ENCODE data around the gene CLDN19.

CLDN19 gene, protein sequence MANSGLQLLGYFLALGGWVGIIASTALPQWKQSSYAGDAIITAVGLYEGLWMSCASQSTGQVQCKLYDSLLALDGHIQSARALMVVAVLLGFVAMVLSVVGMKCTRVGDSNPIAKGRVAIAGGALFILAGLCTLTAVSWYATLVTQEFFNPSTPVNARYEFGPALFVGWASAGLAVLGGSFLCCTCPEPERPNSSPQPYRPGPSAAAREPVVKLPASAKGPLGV

GRCh38 chr1:42739753-42740700, at the start of gene CLDN19:
TSS of gene CLDN19 (minus strand) at chr1:42740236. CDS start at chr1:42740063, 173 bp downstream.
- Mint-ChIP-seq H3K36me3 (no peaks in the 10 kb centered on the region), H3K4me1 (peaks cover 11 to 19% of the 10 kb centered on the region in 2 donors), H3K27ac (no peak within 1 kb of the TSS), H3K27me3 (no peaks in the 10 kb centered on the region), H3K4me3 (no peak within 1 kb of the TSS), H3K9me3 (no peaks in the 10 kb centered on the region)
- DNase-seq (no peak), ATAC-seq (replicated peaks) (no peak)

- no peak for DNase-seq
- H3K36me3 Mint-ChIP-seq: peaks cover 6 to 27% of the 10 kb centered on the region in 2 donors
- H3K4me3 Mint-ChIP-seq: no peak overlapping the region
- peaks cover 11 to 14% of the 10 kb centered on the region in 2 donors for H3K27me3 Mint-ChIP-seq
- no peak for ATAC-seq (replicated peaks)
- H3K27ac Mint-ChIP-seq: no peak overlapping the region
- peaks cover 18 to 23% of the 10 kb centered on the region in 2 donors for H3K4me1 Mint-ChIP-seq
- no peaks in the 10 kb centered on the region for H3K9me3 Mint-ChIP-seq
Observed at GRCh38 chr1:42788021-42788420, 48.0 kb upstream of the CLDN19 start.

DNA sequence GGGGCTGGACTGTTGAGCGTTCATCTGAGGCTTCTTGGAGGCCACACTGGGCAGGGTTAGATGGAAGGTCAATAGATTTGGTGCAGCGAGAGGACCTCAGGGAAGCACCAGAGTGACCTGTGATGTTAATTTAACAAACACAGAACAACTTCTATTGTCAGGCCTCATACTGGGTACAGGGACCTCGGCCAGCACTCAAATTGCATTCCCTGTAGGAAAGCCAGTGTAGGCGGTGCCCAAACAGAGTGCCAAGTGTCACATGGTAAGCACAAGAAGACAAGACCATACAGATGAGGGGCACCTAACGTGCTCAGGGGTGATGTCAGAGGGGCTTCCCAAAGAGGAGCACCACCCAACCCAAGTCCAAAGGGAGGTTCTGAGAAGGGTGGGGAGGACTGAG, 46.1 kb upstream of the CLDN19 start:
- Mint-ChIP-seq H3K27me3 (peaks cover 11 to 14% of the 10 kb centered on the region in 2 donors), H3K9me3 (no peaks in the 10 kb centered on the region), H3K4me1 (peaks cover 18 to 23% of the 10 kb centered on the region in 2 donors), H3K4me3 (peak overlapping the region; percentile 73 to 79), H3K36me3 (peaks cover 11 to 34% of the 10 kb centered on the region in 2 donors), H3K27ac (no peak overlapping the region)
- DNase-seq (no peak), ATAC-seq (replicated peaks) (no peak)

DNA sequence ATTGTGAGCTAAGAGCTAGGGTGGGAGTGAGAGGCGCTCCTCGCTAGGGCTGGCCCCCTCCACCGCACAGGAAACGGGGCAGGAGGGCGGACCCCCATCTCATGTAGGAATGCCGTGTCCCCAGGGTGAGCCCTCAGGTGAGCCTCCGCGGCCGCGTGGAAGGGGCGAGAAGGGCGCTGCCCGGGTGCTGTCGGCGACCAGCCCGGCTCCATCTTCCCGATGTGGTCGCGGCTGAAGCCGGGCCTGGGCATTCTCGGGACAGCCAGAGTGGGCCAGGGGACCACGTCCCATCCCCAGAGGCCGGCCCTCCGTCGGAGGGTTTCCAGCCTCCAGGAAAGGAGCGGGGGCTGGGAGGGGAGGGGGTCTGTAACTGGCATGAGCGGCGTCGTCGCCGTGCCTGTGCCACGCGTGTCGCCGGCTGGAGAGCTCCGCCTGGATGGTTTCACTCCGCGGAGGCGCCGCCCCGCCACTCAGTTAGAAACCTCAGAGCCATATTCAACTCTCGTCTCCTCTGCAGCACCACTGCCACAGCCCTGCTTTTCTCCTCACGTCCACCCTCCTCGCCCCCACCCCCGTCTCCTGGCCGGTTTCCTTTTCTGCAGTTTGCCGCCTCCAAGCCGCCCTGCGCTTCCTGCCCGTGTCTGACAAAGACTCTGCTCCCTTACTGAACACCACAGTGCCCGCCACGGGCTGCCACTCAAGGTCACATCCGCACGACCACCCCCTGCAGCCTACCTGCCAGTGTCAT, 45.1 kb upstream of the CLDN19 start, which contains the start of gene TMEM269:
TSS of gene TMEM269 (plus strand) at position 46 of the 748 bp plus-strand sequence. CDS start 4,903 bp downstream, outside the sequence.
- Mint-ChIP-seq H3K4me3 (peak within 1 kb of the TSS; percentile 73 to 79), H3K27ac (peak within 1 kb of the TSS; percentile 51), H3K9me3 (no peaks in the 10 kb centered on the region), H3K36me3 (peaks cover 19 to 43% of the 10 kb centered on the region in 2 donors), H3K4me1 (peaks cover 23 to 30% of the 10 kb centered on the region in 2 donors), H3K27me3 (peaks cover 11 to 14% of the 10 kb centered on the region in 2 donors)
- no peak for DNase-seq
- ATAC-seq (replicated peaks): peak; percentile 73 to 82

- Mint-ChIP-seq H3K36me3 (peaks cover 22 to 49% of the 10 kb centered on the region in 2 donors), H3K4me1 (peaks cover 25 to 36% of the 10 kb centered on the region in 2 donors), H3K4me3 (peak overlapping the region in 1 of 2 donors; percentile 25), H3K27me3 (peaks cover 11 to 14% of the 10 kb centered on the region in 2 donors), H3K27ac (no peak overlapping the region), H3K9me3 (no peaks in the 10 kb centered on the region)
- no peak for DNase-seq
- ATAC-seq (replicated peaks): no peak
Observed at GRCh38 chr1:42784547-42784945, 44.5 kb upstream of the CLDN19 start.

GRCh38 chr1:42783092-42783491, 43.1 kb upstream of the CLDN19 start:
- no peak for DNase-seq
- Mint-ChIP-seq H3K4me1 (peaks cover 26 to 50% of the 10 kb centered on the region in 2 donors), H3K27me3 (peaks cover 11 to 14% of the 10 kb centered on the region in 2 donors), H3K9me3 (no peaks in the 10 kb centered on the region), H3K4me3 (no peak overlapping the region), H3K36me3 (peaks cover 33 to 57% of the 10 kb centered on the region in 2 donors), H3K27ac (no peak overlapping the region)
- ATAC-seq (replicated peaks): no peak

DNA sequence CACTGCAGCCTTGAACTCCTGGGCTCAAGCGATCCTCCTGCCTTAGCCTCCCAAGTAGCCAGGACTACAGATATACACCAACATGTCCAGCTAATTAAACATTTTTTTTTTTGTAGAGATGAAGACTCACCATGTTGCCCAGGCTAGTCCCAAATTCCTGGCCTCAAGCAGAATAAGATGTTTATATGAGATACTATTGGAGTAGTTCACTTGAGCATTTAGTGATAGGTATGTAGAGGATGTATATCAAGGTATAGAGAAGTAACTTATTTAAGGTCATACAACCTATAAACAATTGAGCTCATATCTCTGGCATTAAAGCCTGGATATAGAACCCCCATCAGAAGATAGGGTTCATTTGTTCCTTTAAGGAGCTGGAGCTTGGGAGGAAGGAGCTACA, 40.1 kb upstream of the CLDN19 start:
- ATAC-seq (replicated peaks) (no peak), DNase-seq (no peak)
- peaks cover 48 to 73% of the 10 kb centered on the region in 2 donors for H3K36me3 Mint-ChIP-seq
- H3K27ac Mint-ChIP-seq: no peak overlapping the region
- peaks cover 0 to 2% of the 10 kb centered on the region in 2 donors for H3K27me3 Mint-ChIP-seq
- no peaks in the 10 kb centered on the region for H3K9me3 Mint-ChIP-seq
- H3K4me1 Mint-ChIP-seq: peaks cover 18 to 42% of the 10 kb centered on the region in 2 donors
- no peak overlapping the region for H3K4me3 Mint-ChIP-seq

- DNase-seq (no peak), ATAC-seq (replicated peaks) (peak; percentile 79 to 82)
- peaks cover 15 to 37% of the 10 kb centered on the region in 2 donors for H3K4me1 Mint-ChIP-seq
- H3K36me3 Mint-ChIP-seq: peaks cover 52 to 75% of the 10 kb centered on the region in 2 donors
- no peak overlapping the region for H3K4me3 Mint-ChIP-seq
- no peaks in the 10 kb centered on the region for H3K27me3 Mint-ChIP-seq
- no peak overlapping the region for H3K27ac Mint-ChIP-seq
- no peaks in the 10 kb centered on the region for H3K9me3 Mint-ChIP-seq
Observed at GRCh38 chr1:42779725-42780124, 39.7 kb upstream of the CLDN19 start.

DNA sequence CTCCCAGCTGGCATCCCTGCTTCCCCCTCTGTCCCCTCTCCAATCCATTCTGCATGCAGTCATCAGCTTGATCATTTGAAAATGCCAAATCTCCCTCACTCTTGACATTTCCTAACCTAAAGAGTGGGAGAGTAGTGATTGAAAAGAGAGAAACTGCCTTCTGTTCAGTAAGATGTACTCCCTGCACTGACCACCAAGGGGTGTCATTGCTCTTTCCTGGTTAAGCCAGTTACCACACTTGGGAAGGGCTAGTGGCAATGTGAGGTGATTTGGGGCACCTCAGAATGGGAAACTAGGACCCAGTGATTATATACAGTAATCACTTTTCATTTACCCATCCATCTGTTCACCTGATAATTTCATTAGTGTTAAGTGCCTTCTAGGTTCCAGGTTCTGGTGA, 37.8 kb upstream of the CLDN19 start:
- ATAC-seq (replicated peaks): peak in 1 of 2 donors; percentile 38
- Mint-ChIP-seq H3K27me3 (no peaks in the 10 kb centered on the region), H3K4me3 (no peak overlapping the region), H3K4me1 (peaks cover 12 to 35% of the 10 kb centered on the region in 2 donors), H3K27ac (no peak overlapping the region), H3K9me3 (no peaks in the 10 kb centered on the region), H3K36me3 (peaks cover 57 to 68% of the 10 kb centered on the region in 2 donors)
- no peak for DNase-seq

DNA sequence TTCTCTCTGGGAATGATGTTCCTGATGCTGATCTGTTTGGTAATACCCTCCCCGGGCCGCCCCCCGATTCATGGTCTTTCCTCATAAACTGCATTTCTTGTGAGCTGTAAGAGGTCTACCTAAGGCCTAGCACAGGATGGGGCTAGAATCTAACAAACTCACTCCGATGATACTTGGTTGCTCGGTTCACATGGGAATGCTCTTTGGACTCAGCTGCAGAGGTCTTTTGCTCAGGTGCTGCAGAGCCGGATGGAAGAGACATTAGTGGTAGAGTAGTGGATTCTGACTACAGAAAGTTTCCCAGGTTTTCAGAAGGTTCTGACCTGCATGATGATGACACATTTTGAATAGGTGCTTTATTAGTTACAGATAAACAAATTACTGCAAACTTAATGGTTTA, 36.5 kb upstream of the CLDN19 start:
- peaks cover 57 to 65% of the 10 kb centered on the region in 2 donors for H3K36me3 Mint-ChIP-seq

DNA sequence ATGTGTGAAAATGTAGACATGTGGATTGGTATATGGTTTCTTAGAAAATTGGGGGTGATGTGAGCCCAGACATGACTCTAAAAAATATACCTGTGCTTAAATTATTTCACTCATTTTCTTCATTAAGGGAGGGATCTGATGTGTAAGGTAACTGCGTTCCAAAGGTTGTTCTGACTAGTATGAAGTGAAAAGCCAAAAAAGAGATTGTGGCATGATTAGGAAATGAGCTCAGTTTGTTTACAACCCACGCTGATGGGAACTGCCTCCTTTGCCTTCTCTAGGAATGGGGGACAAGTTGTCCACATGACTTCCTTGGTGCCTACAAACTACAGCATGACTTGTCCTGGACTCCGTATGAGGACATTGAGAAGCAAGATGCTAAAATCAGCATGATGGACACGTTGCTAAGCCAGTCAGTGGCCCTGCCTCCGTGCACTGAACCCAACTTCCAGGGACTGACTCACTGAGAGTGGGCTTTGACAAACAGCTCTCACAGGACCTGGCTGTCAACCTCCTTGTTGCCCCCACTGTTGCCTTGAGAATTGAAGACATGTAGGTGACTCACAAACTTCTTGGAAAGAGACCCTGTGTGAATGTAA, 35.0 kb upstream of the CLDN19 start:
- H3K4me1 Mint-ChIP-seq: peaks cover 12 to 44% of the 10 kb centered on the region in 2 donors
- H3K27ac Mint-ChIP-seq: no peak overlapping the region
- no peak for ATAC-seq (replicated peaks)
- H3K4me3 Mint-ChIP-seq: no peak overlapping the region
- H3K27me3 Mint-ChIP-seq: no peaks in the 10 kb centered on the region
- H3K9me3 Mint-ChIP-seq: no peaks in the 10 kb centered on the region
- DNase-seq: no peak
- peaks cover 54 to 62% of the 10 kb centered on the region in 2 donors for H3K36me3 Mint-ChIP-seq

More for the DNA sequence above, 36.5 kb upstream of the CLDN19 start:
- Mint-ChIP-seq H3K4me1 (peaks cover 14 to 42% of the 10 kb centered on the region in 2 donors), H3K9me3 (no peaks in the 10 kb centered on the region), H3K4me3 (no peak overlapping the region), H3K27ac (no peak overlapping the region), H3K27me3 (no peaks in the 10 kb centered on the region)
- DNase-seq (no peak), ATAC-seq (replicated peaks) (no peak)

DNA sequence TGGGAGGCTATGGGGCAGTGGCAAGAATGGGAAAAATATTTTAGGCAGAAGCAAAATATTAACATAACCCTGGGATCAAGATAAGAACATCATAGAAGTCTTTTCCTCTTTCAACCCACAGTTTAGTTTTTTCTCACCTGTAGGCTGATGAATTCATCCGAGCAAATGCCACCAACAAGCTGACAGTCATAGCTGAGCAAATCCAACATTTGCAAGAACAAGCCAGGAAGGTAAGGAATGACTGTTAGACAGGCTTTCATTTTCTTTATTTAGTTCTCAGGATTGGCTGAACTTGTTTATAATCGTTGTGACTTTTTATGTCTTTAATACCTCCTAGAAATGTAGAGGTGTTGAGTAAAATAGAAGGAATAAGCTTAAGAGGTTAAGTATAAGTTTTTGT, 33.4 kb upstream of the CLDN19 start:
- H3K4me1 Mint-ChIP-seq: peaks cover 11 to 38% of the 10 kb centered on the region in 2 donors
- ATAC-seq (replicated peaks) (no peak), DNase-seq (no peak)
- no peaks in the 10 kb centered on the region for H3K9me3 Mint-ChIP-seq
- H3K4me3 Mint-ChIP-seq: no peak overlapping the region
- no peaks in the 10 kb centered on the region for H3K27me3 Mint-ChIP-seq
- peaks cover 51 to 56% of the 10 kb centered on the region in 2 donors for H3K36me3 Mint-ChIP-seq
- no peak overlapping the region for H3K27ac Mint-ChIP-seq

DNA sequence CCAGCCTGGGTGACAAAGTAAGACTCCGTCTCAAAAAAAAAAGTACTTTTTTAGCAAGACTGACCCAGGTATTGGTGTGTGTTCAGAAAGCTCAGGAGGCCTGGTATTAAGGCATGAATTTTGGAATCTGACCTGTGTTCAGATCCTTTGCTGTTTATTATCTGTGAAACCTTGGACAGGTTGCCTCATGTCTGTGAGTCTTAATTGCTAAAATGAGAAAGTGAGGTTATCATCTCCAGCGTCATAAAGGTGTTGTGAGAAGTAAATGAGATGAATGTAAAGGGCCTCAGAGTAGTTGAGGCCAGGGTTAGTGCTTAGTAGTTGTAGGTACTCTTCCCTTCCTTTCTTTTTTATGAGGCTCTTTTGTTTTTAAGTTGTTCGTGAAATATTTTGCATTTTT, 29.8 kb upstream of the CLDN19 start:
- Mint-ChIP-seq H3K4me1 (peaks cover 13 to 37% of the 10 kb centered on the region in 2 donors), H3K4me3 (no peak overlapping the region), H3K27me3 (no peaks in the 10 kb centered on the region), H3K27ac (no peak overlapping the region), H3K9me3 (no peaks in the 10 kb centered on the region), H3K36me3 (peaks cover 22 to 26% of the 10 kb centered on the region in 2 donors)
- DNase-seq (no peak), ATAC-seq (replicated peaks) (no peak)
